Left ventricle myocardium inferior (tissue), 1 donor: ENCODE data around the gene SPACA5. TPM values are rescaled to one million over a fixed set of nuclear protein-coding genes. Genes with fewer than 3 reads are reported as not detected.

Experiments
- DNase-seq: peaks from one replicate; pipeline ENCODE4 v3.0.0-alpha.2; 2020
- H3K27ac ChIP-seq: fragments of 200-600 bp; replicated peaks from 2 replicates; pipeline ENCODE4 v1.8.0; 2021
- H3K27me3 ChIP-seq: fragments of 200-600 bp; 2 replicates; pipeline ENCODE4 v1.8.0; 2021; ENCODE audit warnings: low read depth
- H3K36me3 ChIP-seq: fragments of 200-600 bp; 2 replicates; pipeline ENCODE4 v1.8.0; 2021
- H3K4me1 ChIP-seq: fragments of 200-600 bp; 2 replicates; pipeline ENCODE4 v1.8.0; 2021
- H3K4me3 ChIP-seq: fragments of 200-600 bp; 2 replicates; pipeline ENCODE4 v1.8.0; 2021; ENCODE audit warnings: mild to moderate bottlenecking, moderate library complexity
- H3K9me3 ChIP-seq: fragments of 200-600 bp; replicated peaks from 2 replicates; pipeline ENCODE4 v1.8.0; 2021
- CTCF ChIP-seq: fragments of 200-600 bp; IDR thresholded peaks from 2 replicates; pipeline ENCODE4 v1.8.0; 2021; ENCODE audit warnings: antibody characterized with exemption, mild to moderate bottlenecking, borderline replicate concordance
- intact Hi-C: fragments of 100-400 bp; cut with micrococcal nuclease; formaldehyde crosslinking; loops from one replicate; pipeline ENCODE4 v1.11.0; 2022
- total RNA-seq: library from RNA; stranded (reverse); fragmentation: NEBNext Ultra II Directional; extraction: Animal tissue kit (Norgen Biotek cat#: 25700); gene quantifications from one replicate; pipeline ENCODE4 v1.2.1, GENCODE V29; 2021
- donor health status: DM: no; HTN: yes; CAD: no; lungs with severe emphysema.

The SPACA5 gene
- total RNA-seq, 1 donor from 2014 or later, result not detected

GRCh38 chrX:48058621-48059295, 52.0 kb downstream of the SPACA5 start:
- no peak for TF ChIP-seq CTCF
- Histone ChIP-seq H3K4me1 (no peaks in the 10 kb centered on the region), H3K36me3 (peaks cover 47% of the 10 kb centered on the region), H3K27me3 (no peaks in the 10 kb centered on the region), H3K27ac (no peak overlapping the region), H3K9me3 (peaks cover 32% of the 10 kb centered on the region), H3K4me3 (no peak overlapping the region)
- intact Hi-C loops, result no loop called here
- no peak for DNase-seq

DNA sequence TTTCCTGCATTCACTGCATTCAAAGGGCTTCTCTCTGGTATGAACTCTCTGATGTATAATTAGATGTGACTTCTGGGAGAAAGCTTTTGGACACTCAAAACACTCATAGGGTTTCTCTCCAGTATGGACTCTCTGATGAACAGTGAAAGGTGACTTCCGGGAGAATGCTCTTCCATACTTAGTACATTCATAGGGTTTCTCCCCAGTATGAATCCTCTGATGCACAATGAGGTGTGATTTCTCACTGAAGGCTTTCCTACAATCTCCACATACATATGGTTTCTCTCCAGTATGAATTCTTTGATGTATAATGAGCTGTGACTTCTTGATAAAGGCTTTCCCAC, 52.5 kb downstream of the SPACA5 start:
- Histone ChIP-seq H3K36me3 (peaks cover 47% of the 10 kb centered on the region), H3K9me3 (peaks cover 32% of the 10 kb centered on the region), H3K27ac (no peak overlapping the region), H3K4me1 (no peaks in the 10 kb centered on the region), H3K27me3 (no peaks in the 10 kb centered on the region), H3K4me3 (no peak overlapping the region)
- no peak for DNase-seq
- intact Hi-C loops, result no loop called here
- TF ChIP-seq CTCF, result no peak

Other genes starting within 250 kb of the SPACA5 start
- 5.8 TPM for gene ZNF81, start 170.1 kb upstream of the SPACA5 start, total RNA-seq
- 3.2 TPM for gene ZNF182, start 3.0 kb upstream of the SPACA5 start, total RNA-seq
- 3.2 TPM for gene ZNF630, start 64.7 kb downstream of the SPACA5 start, total RNA-seq
- gene SPACA5B, start 123.6 kb downstream of the SPACA5 start, total RNA-seq, result not detected
- gene SSX5, start 189.8 kb downstream of the SPACA5 start, total RNA-seq, result not detected
- not detected for gene SSX1, start 248.4 kb downstream of the SPACA5 start, total RNA-seq